Gastrocnemius medialis (tissue), 4 donors: ENCODE measurements around the gene CLNK.

ENCODE experiments used
- POLR2A ChIP-seq, 2 donors: fragments of 450-650 bp; IDR thresholded peaks; one replicate each; pipeline ENCODE4 v1.6.1; 2017; ENCODE audit warnings: antibody characterized with exemption in 2 of 2, mild to moderate bottlenecking in 2 of 2, moderate library complexity in 2 of 2
- TF ChIP-seq, protein P1 (sequence below), 5 experiments: fragments of 450-650 bp in 3 of 5; fragments of 200-600 bp in 2 of 5; sonication (generic) in 2 of 5; IDR thresholded peaks in 4 of 5; conservative IDR thresholded peaks in 1 of 5; 1 replicate in 4 of 5; 2 replicates in 1 of 5; pipeline ENCODE4 v1.5.1; 2016 to 2019; ENCODE audit warnings: antibody characterized with exemption in 5 of 5, mild to moderate bottlenecking in 3 of 5, moderate library complexity in 3 of 5

DNA sequence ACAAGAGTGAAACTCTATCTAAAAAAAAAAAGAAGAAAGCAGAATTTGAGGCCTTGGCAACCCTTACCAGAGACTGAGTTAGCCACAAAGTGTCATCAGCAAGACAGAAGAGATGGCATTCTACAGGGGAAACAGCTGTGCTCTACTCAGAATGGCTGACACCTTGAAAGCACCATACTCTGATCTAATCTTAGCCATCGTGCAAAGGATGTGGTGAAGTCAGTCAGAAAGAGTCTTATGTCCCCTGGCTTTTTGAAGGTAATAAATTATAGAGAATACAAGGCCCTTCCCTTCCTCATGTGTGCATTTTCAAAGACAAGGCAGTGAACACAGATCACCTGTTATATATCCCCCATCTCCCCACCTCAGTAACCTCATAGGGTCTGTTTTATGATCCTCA, 13.2 kb downstream of the CLNK start:
- TF ChIP-seq, protein P1, sequence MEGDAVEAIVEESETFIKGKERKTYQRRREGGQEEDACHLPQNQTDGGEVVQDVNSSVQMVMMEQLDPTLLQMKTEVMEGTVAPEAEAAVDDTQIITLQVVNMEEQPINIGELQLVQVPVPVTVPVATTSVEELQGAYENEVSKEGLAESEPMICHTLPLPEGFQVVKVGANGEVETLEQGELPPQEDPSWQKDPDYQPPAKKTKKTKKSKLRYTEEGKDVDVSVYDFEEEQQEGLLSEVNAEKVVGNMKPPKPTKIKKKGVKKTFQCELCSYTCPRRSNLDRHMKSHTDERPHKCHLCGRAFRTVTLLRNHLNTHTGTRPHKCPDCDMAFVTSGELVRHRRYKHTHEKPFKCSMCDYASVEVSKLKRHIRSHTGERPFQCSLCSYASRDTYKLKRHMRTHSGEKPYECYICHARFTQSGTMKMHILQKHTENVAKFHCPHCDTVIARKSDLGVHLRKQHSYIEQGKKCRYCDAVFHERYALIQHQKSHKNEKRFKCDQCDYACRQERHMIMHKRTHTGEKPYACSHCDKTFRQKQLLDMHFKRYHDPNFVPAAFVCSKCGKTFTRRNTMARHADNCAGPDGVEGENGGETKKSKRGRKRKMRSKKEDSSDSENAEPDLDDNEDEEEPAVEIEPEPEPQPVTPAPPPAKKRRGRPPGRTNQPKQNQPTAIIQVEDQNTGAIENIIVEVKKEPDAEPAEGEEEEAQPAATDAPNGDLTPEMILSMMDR (IDR thresholded peaks at IDR 0.05 in 4 of 5, conservative IDR thresholded peaks at IDR 0.05 in 1 of 5) = no peak
- no peak for TF ChIP-seq POLR2A (IDR thresholded peaks at IDR 0.05)
